Measurements from ENCODE around the gene TRMT11. TPM values are rescaled to one million over a fixed set of nuclear protein-coding genes. Genes with fewer than 3 reads are reported as not detected.

The TRMT11 gene
- total and polyA plus RNA-seq, 2 of the 13 experiments (the other 11 are each of a cell fraction or from before 2014, with no cell fraction given) = 42.2 to 81.9 TPM

DNA sequence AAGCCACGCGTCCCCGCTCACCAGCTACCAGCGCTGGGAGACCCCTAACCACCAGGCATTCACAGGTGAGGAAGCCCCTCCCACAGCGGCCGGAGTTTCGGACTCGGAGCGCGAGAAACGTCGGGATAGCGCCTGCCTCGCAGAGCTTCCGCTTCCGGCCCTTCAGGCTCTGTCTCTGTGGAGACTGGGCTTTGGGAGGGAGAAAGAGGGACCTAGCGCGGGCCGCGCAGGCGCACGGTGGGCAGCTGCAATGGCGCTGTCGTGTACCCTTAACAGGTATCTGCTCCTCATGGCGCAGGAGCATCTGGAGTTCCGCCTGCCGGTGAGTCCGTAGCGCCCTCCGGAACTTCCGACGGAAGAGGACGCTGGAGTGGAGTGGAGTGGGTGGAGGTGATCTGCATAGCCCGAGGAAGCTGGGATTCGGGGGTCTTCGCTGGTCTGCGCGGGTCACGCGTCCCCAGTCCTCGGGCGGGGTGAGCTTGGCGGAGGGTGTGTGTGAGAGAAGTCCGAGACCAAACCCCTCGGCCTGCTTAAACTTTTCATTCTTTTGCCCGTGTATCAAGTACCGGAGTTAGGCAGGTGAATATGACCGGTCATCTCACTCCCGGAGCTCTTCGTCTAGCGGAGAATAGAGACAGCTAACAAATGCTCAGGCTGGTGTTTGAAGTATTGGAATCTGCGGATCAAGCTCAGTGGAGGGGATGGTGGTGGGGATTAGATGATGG is at the start of gene TRMT11 (continued):
- no peak for TF ChIP-seq ONECUT2 (CRISPR knock-in tag; IDR thresholded peaks at IDR 0.05)
- no peak for TF ChIP-seq PAF1 (CRISPR knock-in tag; IDR thresholded peaks at IDR 0.05)
- peak; percentile 85; the same call in 1 of the 2 replicates for TF ChIP-seq ZFP90 (CRISPR knock-in tag; IDR thresholded peaks at IDR 0.05; ENCODE audit: borderline replicate concordance)
- TF ChIP-seq, protein P1, sequence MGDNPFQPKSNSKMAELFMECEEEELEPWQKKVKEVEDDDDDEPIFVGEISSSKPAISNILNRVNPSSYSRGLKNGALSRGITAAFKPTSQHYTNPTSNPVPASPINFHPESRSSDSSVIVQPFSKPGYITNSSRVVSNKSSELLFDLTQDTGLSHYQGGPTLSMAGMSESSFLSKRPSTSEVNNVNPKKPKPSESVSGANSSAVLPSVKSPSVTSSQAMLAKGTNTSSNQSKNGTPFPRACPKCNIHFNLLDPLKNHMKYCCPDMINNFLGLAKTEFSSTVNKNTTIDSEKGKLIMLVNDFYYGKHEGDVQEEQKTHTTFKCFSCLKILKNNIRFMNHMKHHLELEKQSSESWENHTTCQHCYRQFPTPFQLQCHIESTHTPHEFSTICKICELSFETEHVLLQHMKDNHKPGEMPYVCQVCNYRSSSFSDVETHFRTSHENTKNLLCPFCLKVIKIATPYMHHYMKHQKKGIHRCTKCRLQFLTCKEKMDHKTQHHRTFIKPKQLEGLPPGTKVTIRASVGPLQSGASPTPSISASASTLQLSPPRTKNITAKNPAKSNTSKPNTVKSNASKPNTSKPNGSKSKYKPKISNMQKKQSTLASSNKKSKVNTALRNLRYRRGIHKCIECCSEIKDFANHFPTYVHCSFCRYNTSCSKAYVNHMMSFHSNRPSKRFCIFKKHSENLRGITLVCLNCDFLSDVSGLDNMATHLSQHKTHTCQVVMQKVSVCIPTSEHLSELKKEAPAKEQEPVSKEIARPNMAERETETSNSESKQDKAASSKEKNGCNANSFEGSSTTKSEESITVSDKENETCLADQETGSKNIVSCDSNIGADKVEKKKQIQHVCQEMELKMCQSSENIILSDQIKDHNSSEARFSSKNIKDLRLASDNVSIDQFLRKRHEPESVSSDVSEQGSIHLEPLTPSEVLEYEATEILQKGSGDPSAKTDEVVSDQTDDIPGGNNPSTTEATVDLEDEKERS (CRISPR knock-in tag; IDR thresholded peaks at IDR 0.05) = peak; percentile 52; the same call in 1 of the 2 replicates
- peak; percentile 91; the same call in 1 of the 2 replicates for TF ChIP-seq ZBTB7A (CRISPR knock-in tag; IDR thresholded peaks at IDR 0.05)
- peak; percentile 40; the same call in 1 of the 2 replicates for TF ChIP-seq ZNF235 (CRISPR knock-in tag; IDR thresholded peaks at IDR 0.05; ENCODE audit: borderline replicate concordance)
- TF ChIP-seq ZSCAN29 (CRISPR knock-in tag; conservative IDR thresholded peaks at IDR 0.05) = peak; percentile 95
- peak; percentile 61 for TF ChIP-seq ZNF44 (CRISPR knock-in tag; IDR thresholded peaks at IDR 0.05)
- TF ChIP-seq PITX1 (CRISPR knock-in tag; IDR thresholded peaks at IDR 0.05) = peak; percentile 88
- TF ChIP-seq, protein P2, sequence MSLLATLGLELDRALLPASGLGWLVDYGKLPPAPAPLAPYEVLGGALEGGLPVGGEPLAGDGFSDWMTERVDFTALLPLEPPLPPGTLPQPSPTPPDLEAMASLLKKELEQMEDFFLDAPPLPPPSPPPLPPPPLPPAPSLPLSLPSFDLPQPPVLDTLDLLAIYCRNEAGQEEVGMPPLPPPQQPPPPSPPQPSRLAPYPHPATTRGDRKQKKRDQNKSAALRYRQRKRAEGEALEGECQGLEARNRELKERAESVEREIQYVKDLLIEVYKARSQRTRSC (CRISPR knock-in tag; IDR thresholded peaks at IDR 0.05; ENCODE audit: low read depth) = no peak
- peak; percentile 96 for TF ChIP-seq RBFOX2 (IDR thresholded peaks at IDR 0.05; ENCODE audit: low read depth, low read length)
- TF ChIP-seq, protein P3, sequence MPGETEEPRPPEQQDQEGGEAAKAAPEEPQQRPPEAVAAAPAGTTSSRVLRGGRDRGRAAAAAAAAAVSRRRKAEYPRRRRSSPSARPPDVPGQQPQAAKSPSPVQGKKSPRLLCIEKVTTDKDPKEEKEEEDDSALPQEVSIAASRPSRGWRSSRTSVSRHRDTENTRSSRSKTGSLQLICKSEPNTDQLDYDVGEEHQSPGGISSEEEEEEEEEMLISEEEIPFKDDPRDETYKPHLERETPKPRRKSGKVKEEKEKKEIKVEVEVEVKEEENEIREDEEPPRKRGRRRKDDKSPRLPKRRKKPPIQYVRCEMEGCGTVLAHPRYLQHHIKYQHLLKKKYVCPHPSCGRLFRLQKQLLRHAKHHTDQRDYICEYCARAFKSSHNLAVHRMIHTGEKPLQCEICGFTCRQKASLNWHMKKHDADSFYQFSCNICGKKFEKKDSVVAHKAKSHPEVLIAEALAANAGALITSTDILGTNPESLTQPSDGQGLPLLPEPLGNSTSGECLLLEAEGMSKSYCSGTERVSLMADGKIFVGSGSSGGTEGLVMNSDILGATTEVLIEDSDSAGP (CRISPR knock-in tag; IDR thresholded peaks at IDR 0.05; ENCODE audit: borderline replicate concordance) = peak; percentile 98
- peak; percentile 99 for TF ChIP-seq TAF1 (CRISPR knock-in tag; IDR thresholded peaks at IDR 0.05)
- TF ChIP-seq, protein P4, sequence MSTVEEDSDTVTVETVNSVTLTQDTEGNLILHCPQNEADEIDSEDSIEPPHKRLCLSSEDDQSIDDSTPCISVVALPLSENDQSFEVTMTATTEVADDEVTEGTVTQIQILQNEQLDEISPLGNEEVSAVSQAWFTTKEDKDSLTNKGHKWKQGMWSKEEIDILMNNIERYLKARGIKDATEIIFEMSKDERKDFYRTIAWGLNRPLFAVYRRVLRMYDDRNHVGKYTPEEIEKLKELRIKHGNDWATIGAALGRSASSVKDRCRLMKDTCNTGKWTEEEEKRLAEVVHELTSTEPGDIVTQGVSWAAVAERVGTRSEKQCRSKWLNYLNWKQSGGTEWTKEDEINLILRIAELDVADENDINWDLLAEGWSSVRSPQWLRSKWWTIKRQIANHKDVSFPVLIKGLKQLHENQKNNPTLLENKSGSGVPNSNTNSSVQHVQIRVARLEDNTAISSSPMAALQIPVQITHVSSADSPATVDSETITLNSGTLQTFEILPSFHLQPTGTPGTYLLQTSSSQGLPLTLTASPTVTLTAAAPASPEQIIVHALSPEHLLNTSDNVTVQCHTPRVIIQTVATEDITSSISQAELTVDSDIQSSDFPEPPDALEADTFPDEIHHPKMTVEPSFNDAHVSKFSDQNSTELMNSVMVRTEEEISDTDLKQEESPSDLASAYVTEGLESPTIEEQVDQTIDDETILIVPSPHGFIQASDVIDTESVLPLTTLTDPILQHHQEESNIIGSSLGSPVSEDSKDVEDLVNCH (CRISPR knock-in tag; IDR thresholded peaks at IDR 0.05) = peak; percentile 90; the same call in 1 of the 2 replicates
- TF ChIP-seq MAFK (conservative IDR thresholded peaks at IDR 0.05 in 1 of 2, IDR thresholded peaks at IDR 0.05 in 1 of 2; ENCODE audit: low read length in 2 of 2) = no peak
- TF ChIP-seq, protein P5, sequence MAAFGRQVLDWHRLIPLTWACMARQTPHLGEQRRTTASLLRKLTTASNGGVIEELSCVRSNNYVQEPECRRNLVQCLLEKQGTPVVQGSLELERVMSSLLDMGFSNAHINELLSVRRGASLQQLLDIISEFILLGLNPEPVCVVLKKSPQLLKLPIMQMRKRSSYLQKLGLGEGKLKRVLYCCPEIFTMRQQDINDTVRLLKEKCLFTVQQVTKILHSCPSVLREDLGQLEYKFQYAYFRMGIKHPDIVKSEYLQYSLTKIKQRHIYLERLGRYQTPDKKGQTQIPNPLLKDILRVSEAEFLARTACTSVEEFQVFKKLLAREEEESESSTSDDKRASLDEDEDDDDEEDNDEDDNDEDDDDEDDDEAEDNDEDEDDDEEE (CRISPR knock-in tag; IDR thresholded peaks at IDR 0.05) = peak; percentile 96
- TF ChIP-seq HMG20A (CRISPR knock-in tag; IDR thresholded peaks at IDR 0.05; ENCODE audit: borderline replicate concordance) = no peak; the same call in 1 of the 2 replicates
- no peak for TF ChIP-seq ZNF674 (CRISPR knock-in tag; IDR thresholded peaks at IDR 0.05; ENCODE audit: low read depth)
- no peak for TF ChIP-seq POLR2AphosphoS2 (IDR thresholded peaks at IDR 0.05; ENCODE audit: low read depth, low read length)
- no peak for TF ChIP-seq CENPX (CRISPR knock-in tag; IDR thresholded peaks at IDR 0.05)
- peak; percentile 96 for TF ChIP-seq KAT8 (CRISPR knock-in tag; IDR thresholded peaks at IDR 0.05)

All from HepG2 (cell line).